ENCODE measurements around the gene DTX3L. TPM values are rescaled to one million over a fixed set of nuclear protein-coding genes. Genes with fewer than 3 reads are reported as not detected.

The DTX3L gene
- total RNA-seq = 10 to 100 TPM; 39.6 to 40.8 TPM

DNA sequence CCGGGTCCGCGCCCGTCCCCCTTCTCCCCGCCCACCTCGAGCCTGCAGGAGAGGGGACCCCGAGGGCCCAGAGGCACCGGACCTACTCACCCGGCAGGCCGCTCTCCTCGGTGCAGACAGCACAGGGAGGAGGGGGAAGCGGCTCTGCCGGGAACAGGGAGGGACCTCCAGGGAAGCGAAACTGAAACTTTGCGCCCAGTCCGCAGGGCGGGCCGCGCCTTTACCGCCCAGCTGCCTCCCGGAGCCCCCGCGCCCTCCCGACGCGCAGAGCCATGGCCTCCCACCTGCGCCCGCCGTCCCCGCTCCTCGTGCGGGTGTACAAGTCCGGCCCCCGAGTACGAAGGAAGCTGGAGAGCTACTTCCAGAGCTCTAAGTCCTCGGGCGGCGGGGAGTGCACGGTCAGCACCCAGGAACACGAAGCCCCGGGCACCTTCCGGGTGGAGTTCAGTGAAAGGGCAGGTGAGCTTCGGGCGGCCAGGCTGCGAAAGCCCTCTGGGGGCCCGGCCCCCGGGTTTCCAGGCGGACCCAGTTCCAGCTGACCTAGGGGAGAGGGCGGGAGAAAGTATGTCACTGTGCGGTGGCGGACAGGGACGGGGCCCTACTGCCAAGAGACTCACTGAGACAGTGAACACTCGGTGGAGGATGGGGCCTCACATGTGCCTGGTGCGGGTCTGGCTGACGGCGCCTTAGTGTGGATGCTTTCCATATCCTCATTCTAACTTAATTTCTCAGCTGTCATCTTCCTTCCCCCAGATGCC, at the start of gene DTX3L, which contains the start of gene PARP9:
Gene DTX3L (plus strand): TSS at position 184 of the 758 bp plus-strand sequence. CDS start 89 bp downstream, at position 273.
Gene PARP9 (minus strand): TSS at position 146 of the 758 bp plus-strand sequence. CDS start 4,680 bp downstream, outside the sequence.
- H3K36me3 Mint-ChIP-seq = peaks cover 43% of the 10 kb centered on the region
- peak; percentile 88 for DNase-seq
- ChIA-PET POLR2A (interaction anchor here (0.5 to 2.6 kb wide), 12 partner anchors 11 to 148 kb away, joined by 3 to 16 read pairs (median 4); partner anchors contain the start of genes KPNA1, PARP14, PARP15 and WDR5B), CTCF (interaction anchor here (0.9 to 13.3 kb wide), 4 partner anchors 105 to 180 kb away, joined by 3 to 230 read pairs (median 4); partner anchors contain the start of genes FAM162A and PARP14)
- peaks cover 67% of the 10 kb centered on the region for H3K4me1 Mint-ChIP-seq (ENCODE audit: low read depth)
- no peaks in the 10 kb centered on the region for H3K9me3 Mint-ChIP-seq
- peak within 1 kb of the TSS; percentile 97 for H3K27ac Mint-ChIP-seq
- peak within 1 kb of the TSS; percentile 92 for H3K4me3 Mint-ChIP-seq
- intact Hi-C loops (cut with micrococcal nuclease) = loop anchor here (1.0 to 10.0 kb wide), 6 partner anchors 12 to 730 kb away; partner anchors contain the start of genes EAF2, HSPBAP1, IQCB1 and KPNA1
- H3K27me3 Mint-ChIP-seq = no peaks in the 10 kb centered on the region

DNA sequence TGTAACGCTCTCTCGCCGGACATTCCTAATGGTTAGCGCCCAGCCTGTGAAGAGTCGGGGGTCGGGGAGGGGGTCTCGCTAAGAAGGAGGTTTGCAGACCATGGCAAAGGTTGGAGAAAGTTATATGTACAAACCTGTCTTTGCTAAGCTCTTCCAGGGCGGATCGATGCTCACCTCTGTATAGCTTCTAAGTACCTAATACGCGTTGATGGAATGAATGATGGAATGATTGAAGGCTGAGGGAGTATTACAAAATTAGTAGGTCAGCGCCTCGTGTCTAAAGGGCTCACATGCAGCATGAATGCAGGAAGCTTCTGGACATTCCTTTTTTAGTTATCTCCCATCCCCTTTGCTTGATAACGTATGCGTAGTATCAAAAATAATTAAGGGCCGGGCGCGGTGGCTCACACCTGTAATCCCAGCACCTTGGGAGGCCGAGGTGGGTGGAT, 49.1 kb upstream of the DTX3L start:
- POLR2A ChIA-PET = interaction anchor here (0.6 to 2.1 kb wide), 17 partner anchors 9 to 172 kb away, joined by 3 to 11 read pairs (median 3); partner anchors contain the start of genes DTX3L, FAM162A, MIX23 and PARP9
- intact Hi-C loops (cut with micrococcal nuclease) = loop anchor here (1.0 to 2.0 kb wide), 2 partner anchors 17 to 50 kb away; partner anchors contain the start of genes DTX3L and PARP9

GRCh38 chr3:122515870-122516269, 48.3 kb upstream of the DTX3L start:
- CTCF ChIA-PET = interaction anchor here (0.9 kb wide), 1 partner anchor 163 kb away, joined by 3 read pairs; no protein-coding TSS in a partner anchor
- peaks cover 27% of the 10 kb centered on the region for H3K4me1 Mint-ChIP-seq (ENCODE audit: low read depth)
- no peak for DNase-seq
- H3K27ac Mint-ChIP-seq = no peak overlapping the region
- no peaks in the 10 kb centered on the region for H3K9me3 Mint-ChIP-seq
- intact Hi-C loops (cut with micrococcal nuclease) = loop anchor here (1.0 to 2.0 kb wide), 2 partner anchors 16 to 49 kb away; partner anchors contain the start of genes DTX3L and PARP9
- POLR2A ChIA-PET = interaction anchor here (1.0 kb wide), 1 partner anchor 30 kb away, joined by 3 read pairs; no protein-coding TSS in a partner anchor
- no peaks in the 10 kb centered on the region for H3K27me3 Mint-ChIP-seq
- no peak overlapping the region for H3K4me3 Mint-ChIP-seq
- peaks cover under 1% of the 10 kb centered on the region for H3K36me3 Mint-ChIP-seq

More for the DNA sequence above, 49.1 kb upstream of the DTX3L start:
- peaks cover 3% of the 10 kb centered on the region for H3K36me3 Mint-ChIP-seq
- peak overlapping the region; percentile 85 for H3K27ac Mint-ChIP-seq
- DNase-seq = no peak
- H3K27me3 Mint-ChIP-seq = no peaks in the 10 kb centered on the region
- H3K4me3 Mint-ChIP-seq = peak overlapping the region; percentile 77
- CTCF ChIA-PET = interaction anchor here (0.9 to 2.0 kb wide), 2 partner anchors 19 to 165 kb away, joined by 3 to 14 read pairs; no protein-coding TSS in a partner anchor
- H3K4me1 Mint-ChIP-seq (ENCODE audit: low read depth) = peaks cover 32% of the 10 kb centered on the region
- H3K9me3 Mint-ChIP-seq = peaks cover 3% of the 10 kb centered on the region

- H3K4me1 Mint-ChIP-seq (ENCODE audit: low read depth) = peaks cover 16% of the 10 kb centered on the region
- CTCF ChIA-PET = no interaction called here
- no peak overlapping the region for H3K27ac Mint-ChIP-seq
- no peaks in the 10 kb centered on the region for H3K36me3 Mint-ChIP-seq
- POLR2A ChIA-PET = no interaction called here
- H3K4me3 Mint-ChIP-seq = no peak overlapping the region
- DNase-seq = no peak
- intact Hi-C loops (cut with micrococcal nuclease) = no loop called here
- H3K27me3 Mint-ChIP-seq = no peaks in the 10 kb centered on the region
- H3K9me3 Mint-ChIP-seq = no peaks in the 10 kb centered on the region
Measured at GRCh38 chr3:122516846-122517360, 47.2 kb upstream of the DTX3L start.

DNA sequence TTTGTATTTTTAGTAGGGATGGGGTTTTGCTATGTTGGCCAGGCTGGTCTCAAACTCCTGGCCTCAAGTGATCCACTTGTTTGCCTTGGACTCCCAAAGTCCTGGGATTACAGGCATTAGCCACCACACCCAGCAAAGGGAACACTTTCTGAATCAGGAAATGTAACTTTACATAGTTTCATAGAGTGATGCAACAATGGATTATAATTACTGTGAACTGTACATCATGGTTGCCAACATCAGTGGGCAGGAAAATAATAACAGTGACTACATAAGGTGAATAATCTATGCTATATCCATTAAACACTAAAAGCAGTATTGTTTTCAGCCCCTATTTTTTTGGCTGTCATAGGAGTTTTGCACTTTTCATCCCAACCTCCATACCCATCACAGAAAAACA, 44.4 kb upstream of the DTX3L start:
- no peaks in the 10 kb centered on the region for H3K9me3 Mint-ChIP-seq
- no peak overlapping the region for H3K4me3 Mint-ChIP-seq
- peaks cover 6% of the 10 kb centered on the region for H3K4me1 Mint-ChIP-seq (ENCODE audit: low read depth)
- intact Hi-C loops (cut with micrococcal nuclease) = no loop called here
- DNase-seq = no peak
- H3K36me3 Mint-ChIP-seq = no peaks in the 10 kb centered on the region
- ChIA-PET POLR2A (no interaction called here), CTCF (interaction anchor here (1.1 kb wide), 1 partner anchor 14 kb away, joined by 4 read pairs; no protein-coding TSS in a partner anchor)
- no peak overlapping the region for H3K27ac Mint-ChIP-seq
- H3K27me3 Mint-ChIP-seq = no peaks in the 10 kb centered on the region

GRCh38 chr3:122520861-122521260, 43.3 kb upstream of the DTX3L start:
- Mint-ChIP-seq H3K27me3 (no peaks in the 10 kb centered on the region), H3K36me3 (no peaks in the 10 kb centered on the region), H3K27ac (no peak overlapping the region), H3K9me3 (no peaks in the 10 kb centered on the region), H3K4me3 (no peak overlapping the region), H3K4me1 (ENCODE audit: low read depth) (peaks cover 3% of the 10 kb centered on the region)
- ChIA-PET CTCF (no interaction called here), POLR2A (no interaction called here)
- intact Hi-C loops (cut with micrococcal nuclease) = no loop called here
- DNase-seq = no peak

DNA sequence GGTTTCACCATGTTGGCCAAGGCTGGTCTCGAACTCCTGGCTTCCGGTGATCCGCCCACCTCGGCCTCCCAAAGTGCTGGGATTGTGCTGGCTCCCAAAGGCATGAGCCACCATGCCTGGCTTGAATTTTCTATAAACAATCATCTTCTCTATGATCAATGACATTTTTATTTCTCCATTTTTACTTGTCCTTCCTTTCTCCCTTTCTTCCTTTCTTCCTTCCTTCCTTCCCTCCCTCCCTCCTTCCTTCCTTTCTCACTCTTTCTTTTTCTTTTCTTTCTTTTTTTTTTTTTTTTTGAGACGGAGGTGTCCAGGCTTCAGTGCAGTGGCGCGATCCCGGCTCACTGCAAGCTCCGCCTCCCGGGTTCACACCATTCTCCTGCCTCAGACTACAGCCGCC, 40.8 kb upstream of the DTX3L start:
- no peaks in the 10 kb centered on the region for H3K27me3 Mint-ChIP-seq
- DNase-seq = no peak
- ChIA-PET CTCF (no interaction called here), POLR2A (no interaction called here)
- H3K36me3 Mint-ChIP-seq = no peaks in the 10 kb centered on the region
- H3K4me3 Mint-ChIP-seq = no peak overlapping the region
- intact Hi-C loops (cut with micrococcal nuclease) = no loop called here
- peaks cover 3% of the 10 kb centered on the region for H3K4me1 Mint-ChIP-seq (ENCODE audit: low read depth)
- no peak overlapping the region for H3K27ac Mint-ChIP-seq
- H3K9me3 Mint-ChIP-seq = no peaks in the 10 kb centered on the region

GRCh38 chr3:122530164-122530563, 34.0 kb upstream of the DTX3L start:
- Mint-ChIP-seq H3K27me3 (no peaks in the 10 kb centered on the region), H3K4me1 (ENCODE audit: low read depth) (peaks cover 31% of the 10 kb centered on the region), H3K36me3 (peaks cover 40% of the 10 kb centered on the region), H3K4me3 (no peak overlapping the region), H3K27ac (no peak overlapping the region), H3K9me3 (no peaks in the 10 kb centered on the region)
- intact Hi-C loops (cut with micrococcal nuclease) = no loop called here
- CTCF ChIA-PET = no interaction called here
- POLR2A ChIA-PET = no interaction called here
- no peak for DNase-seq

- ChIA-PET CTCF (interaction anchor here (0.7 to 1.2 kb wide), 6 partner anchors 8 to 146 kb away, joined by 3 to 10 read pairs (median 4); partner anchors contain the start of gene KPNA1), POLR2A (interaction anchor here (0.7 to 1.2 kb wide), 4 partner anchors 19 to 149 kb away, joined by 3 to 7 read pairs (median 3); partner anchors contain the start of genes FAM162A and KPNA1)
- Mint-ChIP-seq H3K4me3 (no peak overlapping the region), H3K4me1 (ENCODE audit: low read depth) (peaks cover 37% of the 10 kb centered on the region), H3K27ac (peak overlapping the region; percentile 35), H3K27me3 (no peaks in the 10 kb centered on the region), H3K36me3 (peaks cover 54% of the 10 kb centered on the region), H3K9me3 (no peaks in the 10 kb centered on the region)
- no peak for DNase-seq
- intact Hi-C loops (cut with micrococcal nuclease) = loop anchor here (2.0 kb wide), 1 partner anchor 43 kb away; the partner anchor contains the start of gene PARP15
Measured at GRCh38 chr3:122533480-122533879, 30.7 kb upstream of the DTX3L start.

DNA sequence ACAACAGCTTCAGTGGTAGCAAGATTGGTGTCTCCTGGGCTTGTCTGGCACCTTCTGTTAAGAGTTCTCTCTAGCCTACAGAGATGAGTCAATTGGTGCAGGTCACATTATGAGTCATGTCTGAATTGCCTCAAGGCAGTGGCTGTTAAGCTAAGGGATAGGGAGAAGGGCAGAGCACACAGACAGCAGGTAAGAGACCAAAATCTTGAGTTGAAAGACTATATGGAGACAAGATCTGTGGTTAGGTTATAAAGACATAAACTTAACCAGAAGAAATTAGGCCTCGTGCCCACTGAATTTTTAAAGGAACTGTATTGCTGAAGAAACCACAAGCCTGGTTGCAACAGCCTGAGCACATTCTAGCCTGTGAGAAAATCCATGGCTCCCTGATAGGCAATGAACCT, 30.2 kb upstream of the DTX3L start:
- Mint-ChIP-seq H3K4me3 (no peak overlapping the region), H3K9me3 (no peaks in the 10 kb centered on the region), H3K36me3 (peaks cover 56% of the 10 kb centered on the region), H3K27ac (peak overlapping the region; percentile 35), H3K27me3 (no peaks in the 10 kb centered on the region), H3K4me1 (ENCODE audit: low read depth) (peaks cover 37% of the 10 kb centered on the region)
- ChIA-PET POLR2A (interaction anchor here (0.7 to 1.2 kb wide), 5 partner anchors 19 to 150 kb away, joined by 3 to 7 read pairs (median 3); partner anchors contain the start of genes DTX3L, FAM162A, KPNA1 and PARP9), CTCF (interaction anchor here (0.7 to 1.2 kb wide), 6 partner anchors 9 to 145 kb away, joined by 3 to 10 read pairs (median 4); partner anchors contain the start of gene KPNA1)
- peak; percentile 65 for DNase-seq
- intact Hi-C loops (cut with micrococcal nuclease) = loop anchor here (1.0 to 2.0 kb wide), 6 partner anchors 37 to 106 kb away; partner anchors contain the start of gene PARP15

DNA sequence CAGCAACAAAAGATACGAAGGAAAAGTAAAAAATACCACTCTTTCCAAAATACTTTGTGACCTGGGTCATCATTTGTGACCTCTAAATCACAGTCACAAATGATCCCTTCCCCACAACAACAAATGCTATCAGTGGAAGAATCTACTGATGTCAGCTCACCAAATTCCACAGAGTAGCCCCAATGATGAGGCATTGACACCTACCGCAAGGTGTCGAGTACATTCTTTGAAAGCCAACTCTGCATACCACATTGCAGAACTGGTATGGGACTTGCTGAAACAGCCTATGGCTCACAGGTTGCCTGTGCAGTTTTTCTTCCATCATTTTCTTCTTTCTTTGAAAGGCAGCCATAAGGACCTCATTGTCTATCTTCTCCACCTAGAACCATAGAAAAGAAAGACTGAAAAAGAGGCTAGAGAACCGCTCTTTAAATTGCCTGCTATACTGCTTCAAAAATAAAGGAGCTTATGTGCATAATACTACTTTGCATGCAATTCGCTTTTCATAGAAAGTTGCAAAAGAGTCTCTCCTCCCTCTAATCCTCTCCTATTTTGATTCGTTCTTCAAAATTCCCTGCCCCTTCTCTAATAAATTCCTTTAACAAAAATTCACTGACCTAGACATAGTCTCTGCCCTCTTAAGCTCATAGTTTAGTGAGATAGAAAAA, 28.0 kb upstream of the DTX3L start:
- POLR2A ChIA-PET = interaction anchor here (0.8 kb wide), 1 partner anchor 21 kb away, joined by 3 read pairs; the partner anchor contains the start of gene KPNA1
- H3K27ac Mint-ChIP-seq = no peak overlapping the region

More for the DNA sequence above, 28.0 kb upstream of the DTX3L start:
- intact Hi-C loops (cut with micrococcal nuclease) = loop anchor here (2.0 kb wide), 1 partner anchor 77 kb away; no protein-coding TSS in a partner anchor
- H3K27me3 Mint-ChIP-seq = no peaks in the 10 kb centered on the region
- DNase-seq = no peak
- CTCF ChIA-PET = no interaction called here
- no peak overlapping the region for H3K4me3 Mint-ChIP-seq
- H3K4me1 Mint-ChIP-seq (ENCODE audit: low read depth) = peaks cover 37% of the 10 kb centered on the region
- H3K9me3 Mint-ChIP-seq = no peaks in the 10 kb centered on the region
- peaks cover 62% of the 10 kb centered on the region for H3K36me3 Mint-ChIP-seq

All from activated CD4-positive, alpha-beta memory T cell treated with anti-CD3 and anti-CD28 coated beads for 36 hours (primary cell).